ENCODE results near the gene SYNDIG1L. TPM values are rescaled to one million over a fixed set of nuclear protein-coding genes. Genes with fewer than 3 reads are reported as not detected.

Gene SYNDIG1L
- total RNA-seq, 1 donor from 2014 or later = 0.24 TPM

- no peak for DNase-seq (ENCODE audit: low read depth)
Observed at GRCh38 chr14:74364271-74364880, 61.6 kb downstream of the SYNDIG1L start.

DNA sequence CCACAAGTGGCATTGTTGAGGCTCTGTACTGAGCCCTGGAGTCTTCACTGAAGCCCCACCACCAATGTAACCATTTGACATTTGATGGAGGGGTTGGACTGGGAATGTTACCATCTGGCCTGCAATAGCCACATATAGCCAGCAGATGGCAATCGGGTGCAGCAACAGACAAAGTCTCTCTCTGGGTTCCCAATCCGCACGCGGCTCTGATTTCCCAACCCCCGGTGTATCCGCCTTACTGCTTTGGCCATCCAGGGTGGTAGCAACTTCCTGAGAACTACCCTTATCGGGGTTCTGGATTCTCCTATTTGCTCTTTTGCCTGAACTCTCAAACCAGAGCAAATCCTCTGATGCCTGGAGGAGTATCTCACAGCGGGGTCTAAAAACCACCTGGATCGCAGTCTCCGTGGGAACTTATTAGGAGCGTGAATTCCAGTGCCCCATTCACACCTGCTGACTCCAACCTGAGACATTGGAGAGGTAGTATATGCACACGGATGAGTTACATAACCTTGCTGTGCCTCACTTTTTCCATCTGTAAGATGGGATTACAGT is 63.6 kb downstream of the SYNDIG1L start:
- peak; percentile 81 for DNase-seq (ENCODE audit: low read depth)

GRCh38 chr14:74360163-74360562 is 65.8 kb downstream of the SYNDIG1L start:
- no peak for DNase-seq (ENCODE audit: low read depth)

DNA sequence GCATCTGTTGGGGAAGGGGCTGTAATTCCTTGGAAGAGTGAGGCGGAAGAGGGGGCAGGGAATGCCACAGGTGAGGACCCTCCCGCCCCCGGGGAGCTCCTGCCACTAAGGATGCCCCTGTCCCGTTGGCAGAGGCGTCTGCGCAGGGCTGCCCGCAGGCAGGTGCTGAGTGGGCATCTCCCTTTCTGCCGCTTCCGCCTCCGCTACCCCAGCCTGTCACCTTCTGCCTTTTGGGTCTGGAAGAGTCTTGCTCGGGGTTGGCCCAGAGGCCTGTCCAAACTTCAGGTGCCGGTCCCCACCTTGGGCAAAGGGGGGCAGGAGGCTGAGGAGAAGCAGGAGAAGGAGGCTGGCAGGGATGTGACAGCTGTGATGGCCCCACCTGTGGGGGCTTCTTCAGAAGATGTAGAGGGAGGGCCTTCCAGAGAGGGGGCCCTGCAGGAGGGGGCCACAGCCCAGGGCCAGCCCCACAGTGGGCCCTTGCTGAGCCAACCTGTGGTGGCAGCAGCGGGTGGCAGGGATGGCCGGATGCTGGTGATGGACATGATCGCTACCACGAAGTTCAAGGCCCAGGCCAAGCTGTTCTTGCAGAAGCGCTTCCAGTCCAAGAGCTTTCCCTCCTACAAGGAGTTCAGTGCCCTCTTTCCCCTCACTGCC is 67.7 kb downstream of the SYNDIG1L start:
- no peak for DNase-seq (ENCODE audit: low read depth)

- no peak for DNase-seq (ENCODE audit: low read depth)
Observed at GRCh38 chr14:74357585-74357984, 68.4 kb downstream of the SYNDIG1L start.

GRCh38 chr14:74356892-74357575 is 69.0 kb downstream of the SYNDIG1L start:
- DNase-seq (ENCODE audit: low read depth) = no peak

Other genes with a start within 250 kb of the SYNDIG1L start
- not detected in 2 replicates for gene VSX2, start 186.8 kb downstream of the SYNDIG1L start, total RNA-seq
- 20.0 and 26.4 TPM in 2 replicates for gene ABCD4, start 123.3 kb downstream of the SYNDIG1L start, total RNA-seq
- not detected in 2 replicates for gene VRTN, start 77.7 kb downstream of the SYNDIG1L start, total RNA-seq
- gene NPC2, start 67.1 kb upstream of the SYNDIG1L start, total RNA-seq = 658 and 898 TPM in 2 replicates
- gene ISCA2, start 67.6 kb upstream of the SYNDIG1L start, total RNA-seq = 14.6 and 27.0 TPM in 2 replicates
- 16.5 and 18.6 TPM in 2 replicates for gene LTBP2, start 186.0 kb upstream of the SYNDIG1L start, total RNA-seq